AG09319 (cell line): ENCODE data around the gene CLDN7.
A peak's percentile ranks its signal among the peaks of the same experiment; 100 is the strongest.

Experiments
- DNase-seq: peaks from one replicate; pipeline ENCODE4 v3.0.0-alpha.2; 2010; ENCODE audit warnings: low read depth; ENCODE audit errors: extremely low read depth
- CTCF ChIP-seq: IDR thresholded peaks from 2 replicates; pipeline ENCODE4 v1.5.1; 2011; ENCODE audit warnings: low read depth, mild to moderate bottlenecking, inconsistent platforms, low read length, moderate library complexity

The CLDN7 gene

GRCh38 chr17:7284911-7285310 lies 22.6 kb upstream of the CLDN7 start:
- no peak for DNase-seq
- TF ChIP-seq CTCF = no peak

- DNase-seq = no peak
- no peak for TF ChIP-seq CTCF
Observed at GRCh38 chr17:7283471-7284216, 21.4 kb upstream of the CLDN7 start.

GRCh38 chr17:7282752-7283321 lies 20.6 kb upstream of the CLDN7 start:
- TF ChIP-seq CTCF = no peak
- no peak for DNase-seq

- DNase-seq = no peak
- TF ChIP-seq CTCF = no peak
Observed at GRCh38 chr17:7281953-7282751, 19.9 kb upstream of the CLDN7 start.

GRCh38 chr17:7281074-7281952 lies 19.0 kb upstream of the CLDN7 start, which contains the start of gene SLC2A4:
Gene SLC2A4, plus strand, starts transcription at chr17:7281718. Its CDS starts 217 bp downstream, at chr17:7281935.
- DNase-seq = peak; percentile 77
- TF ChIP-seq CTCF = no peak

GRCh38 chr17:7280519-7281073 lies 18.3 kb upstream of the CLDN7 start:
- DNase-seq = peak; percentile 48
- TF ChIP-seq CTCF = peak; percentile 96
